K562 (cell line): ENCODE results near the gene TEX54. TPM values are rescaled to one million over a fixed set of nuclear protein-coding genes. Genes with fewer than 3 reads are reported as not detected.

ENCODE experiments used
- CBFA2T2 ChIP-seq: fragments of 450-650 bp; conservative IDR thresholded peaks from 2 replicates; pipeline ENCODE4 v1.6.1; 2017; ENCODE audit warnings: mild to moderate bottlenecking
- DNMT1 ChIP-seq: fragments of 450-650 bp; IDR thresholded peaks from 2 replicates; pipeline ENCODE4 v1.6.1; 2016; ENCODE audit warnings: antibody characterized with exemption, mild to moderate bottlenecking
- GATA2 ChIP-seq: sonication (generic); formaldehyde crosslinking; IDR thresholded peaks from 2 replicates; pipeline ENCODE4 v1.4.0; 2020; ENCODE audit warnings: mild to moderate bottlenecking, missing genetic modification reagents
- SMARCC2 ChIP-seq: fragments of 450-650 bp; IDR thresholded peaks from 2 replicates; pipeline ENCODE4 v1.6.1; 2017; ENCODE audit warnings: antibody characterized with exemption, moderate library complexity, mild to moderate bottlenecking, low read depth
- SPI1 ChIP-seq: IDR thresholded peaks from 2 replicates; pipeline ENCODE4 v1.6.1; 2011; ENCODE audit warnings: low read depth, low read length, control low read depth, borderline replicate concordance
- ZNF174 ChIP-seq: fragments of 250-450 bp; sonication (Bioruptor Pico); IDR thresholded peaks from 2 replicates; pipeline ENCODE4 v1.4.0; 2020; ENCODE audit warnings: mild to moderate bottlenecking
- ZNF785 ChIP-seq: fragments of 250-450 bp; sonication (Bioruptor Pico); IDR thresholded peaks from 2 replicates; pipeline ENCODE4 v1.4.0; 2020; ENCODE audit warnings: mild to moderate bottlenecking
- polyA plus RNA-seq, 8 experiments: library from polyadenylated mRNA; depleted of rRNA in 4 of 8; stranded (reverse) in 5 of 8; unstranded in 3 of 8; fragments of >200 nt; fragmentation: Nextera tagmentation in 2 of 8; fragmentation: Illumina TruSeq in 1 of 8; extraction: Ambion mirVana in 2 of 8; extraction: Trizol in 1 of 8; gene quantifications; 2 replicates each; pipeline versions ENCODE4 v1.2.1 to v1.2.3, GENCODE V29; 2011 to 2014; ENCODE audit warnings: inconsistent platforms in 1 of 8, missing spikeins in 1 of 8
- total RNA-seq, 7 experiments: library from RNA; depleted of rRNA in 6 of 7; stranded (reverse); fragments of >200 nt in 6 of 7; fragmentation: Illumina TruSeq in 2 of 7; extraction: Trizol in 2 of 7; gene quantifications; 2 replicates each; pipeline versions ENCODE4 v1.2.1 to v1.2.3, GENCODE V29; 2011 to 2021; ENCODE audit warnings: low replicate concordance in 1 of 7
- TF ChIP-seq, protein P1 (sequence below): fragments of 250-450 bp; sonication (Bioruptor Pico); IDR thresholded peaks from 2 replicates; pipeline ENCODE4 v1.5.0; 2021; ENCODE audit warnings: mild to moderate bottlenecking, borderline replicate concordance
- TF ChIP-seq, protein P2 (sequence below), 2 experiments: fragments of 450-650 bp; conservative IDR thresholded peaks; 2 replicates each; pipeline ENCODE4 v1.6.1; 2017; ENCODE audit warnings: mild to moderate bottlenecking in 2 of 2, moderate library complexity in 2 of 2
- TF ChIP-seq, protein P3 (sequence below): fragments of 450-650 bp; IDR thresholded peaks from 2 replicates; pipeline ENCODE4 v1.6.1; 2018; ENCODE audit not compliant: partially characterized antibody
- TF ChIP-seq, protein P4 (sequence below), 2 experiments: IDR thresholded peaks; 2 replicates each; pipeline ENCODE4 v1.6.1; 2011; ENCODE audit warnings: borderline replicate concordance in 1 of 2, control low read depth in 1 of 2, low read depth in 1 of 2, low read length in 1 of 2, mild to moderate bottlenecking in 1 of 2, mixed read lengths in 1 of 2, moderate library complexity in 1 of 2; ENCODE audit not compliant: insufficient read depth in 1 of 2, insufficient read length in 1 of 2, poor library complexity in 1 of 2, severe bottlenecking in 1 of 2; ENCODE audit errors: extremely low read depth in 1 of 2
- TF ChIP-seq, protein P5 (sequence below): sonication (generic); formaldehyde crosslinking; IDR thresholded peaks from 2 replicates; pipeline ENCODE4 v1.8.0; 2022; ENCODE audit warnings: missing genetic modification reagents, mild to moderate bottlenecking, borderline replicate concordance
- TF ChIP-seq, protein P6 (sequence below): fragments of 450-650 bp; IDR thresholded peaks from 2 replicates; pipeline ENCODE4 v1.6.1; 2017; ENCODE audit warnings: mild to moderate bottlenecking, moderate library complexity

TEX54 gene
- total and polyA plus RNA-seq, 9 of the 15 experiments (the other 6 are each of a cell fraction or from before 2014, with no cell fraction given), result not detected

DNA sequence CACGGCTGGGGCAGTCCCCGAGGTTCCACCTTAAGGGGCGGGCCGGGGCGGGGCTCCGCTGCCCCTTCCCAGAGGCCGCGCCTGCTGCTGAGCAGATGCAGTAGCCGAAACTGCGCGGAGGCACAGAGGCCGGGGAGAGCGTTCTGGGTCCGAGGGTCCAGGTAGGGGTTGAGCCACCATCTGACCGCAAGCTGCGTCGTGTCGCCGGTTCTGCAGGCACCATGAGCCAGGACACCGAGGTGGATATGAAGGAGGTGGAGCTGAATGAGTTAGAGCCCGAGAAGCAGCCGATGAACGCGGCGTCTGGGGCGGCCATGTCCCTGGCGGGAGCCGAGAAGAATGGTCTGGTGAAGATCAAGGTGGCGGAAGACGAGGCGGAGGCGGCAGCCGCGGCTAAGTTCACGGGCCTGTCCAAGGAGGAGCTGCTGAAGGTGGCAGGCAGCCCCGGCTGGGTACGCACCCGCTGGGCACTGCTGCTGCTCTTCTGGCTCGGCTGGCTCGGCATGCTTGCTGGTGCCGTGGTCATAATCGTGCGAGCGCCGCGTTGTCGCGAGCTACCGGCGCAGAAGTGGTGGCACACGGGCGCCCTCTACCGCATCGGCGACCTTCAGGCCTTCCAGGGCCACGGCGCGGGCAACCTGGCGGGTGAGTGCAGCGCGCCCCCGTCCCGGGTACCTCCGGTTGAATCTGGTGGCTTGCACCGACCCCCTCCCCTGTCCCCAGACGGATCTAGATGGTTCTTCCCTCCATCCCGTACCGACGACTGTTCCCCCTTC is 48.4 kb upstream of the TEX54 start, which contains the start of gene SLC3A2 (continued):
- TF ChIP-seq, protein P1, sequence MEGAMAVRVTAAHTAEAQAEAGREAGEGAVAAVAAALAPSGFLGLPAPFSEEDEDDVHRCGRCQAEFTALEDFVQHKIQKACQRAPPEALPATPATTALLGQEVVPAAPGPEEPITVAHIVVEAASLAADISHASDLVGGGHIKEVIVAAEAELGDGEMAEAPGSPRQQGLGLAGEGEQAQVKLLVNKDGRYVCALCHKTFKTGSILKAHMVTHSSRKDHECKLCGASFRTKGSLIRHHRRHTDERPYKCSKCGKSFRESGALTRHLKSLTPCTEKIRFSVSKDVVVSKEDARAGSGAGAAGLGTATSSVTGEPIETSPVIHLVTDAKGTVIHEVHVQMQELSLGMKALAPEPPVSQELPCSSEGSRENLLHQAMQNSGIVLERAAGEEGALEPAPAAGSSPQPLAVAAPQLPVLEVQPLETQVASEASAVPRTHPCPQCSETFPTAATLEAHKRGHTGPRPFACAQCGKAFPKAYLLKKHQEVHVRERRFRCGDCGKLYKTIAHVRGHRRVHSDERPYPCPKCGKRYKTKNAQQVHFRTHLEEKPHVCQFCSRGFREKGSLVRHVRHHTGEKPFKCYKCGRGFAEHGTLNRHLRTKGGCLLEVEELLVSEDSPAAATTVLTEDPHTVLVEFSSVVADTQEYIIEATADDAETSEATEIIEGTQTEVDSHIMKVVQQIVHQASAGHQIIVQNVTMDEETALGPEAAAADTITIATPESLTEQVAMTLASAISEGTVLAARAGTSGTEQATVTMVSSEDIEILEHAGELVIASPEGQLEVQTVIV (CRISPR knock-in tag), result no peak
- TF ChIP-seq SPI1 (no peak), CBFA2T2 (no peak), GATA2 (CRISPR knock-in tag) (no peak), DNMT1 (no peak), ZNF174 (CRISPR knock-in tag) (no peak), SMARCC2 (no peak), ZNF785 (CRISPR knock-in tag) (no peak)
- TF ChIP-seq, protein P2, sequence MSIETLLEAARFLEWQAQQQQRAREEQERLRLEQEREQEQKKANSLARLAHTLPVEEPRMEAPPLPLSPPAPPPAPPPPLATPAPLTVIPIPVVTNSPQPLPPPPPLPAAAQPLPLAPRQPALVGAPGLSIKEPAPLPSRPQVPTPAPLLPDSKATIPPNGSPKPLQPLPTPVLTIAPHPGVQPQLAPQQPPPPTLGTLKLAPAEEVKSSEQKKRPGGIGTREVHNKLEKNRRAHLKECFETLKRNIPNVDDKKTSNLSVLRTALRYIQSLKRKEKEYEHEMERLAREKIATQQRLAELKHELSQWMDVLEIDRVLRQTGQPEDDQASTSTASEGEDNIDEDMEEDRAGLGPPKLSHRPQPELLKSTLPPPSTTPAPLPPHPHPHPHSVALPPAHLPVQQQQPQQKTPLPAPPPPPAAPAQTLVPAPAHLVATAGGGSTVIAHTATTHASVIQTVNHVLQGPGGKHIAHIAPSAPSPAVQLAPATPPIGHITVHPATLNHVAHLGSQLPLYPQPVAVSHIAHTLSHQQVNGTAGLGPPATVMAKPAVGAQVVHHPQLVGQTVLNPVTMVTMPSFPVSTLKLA (conservative IDR thresholded peaks at IDR 0.05), result peak; percentile 77 to 92
- TF ChIP-seq, protein P3, sequence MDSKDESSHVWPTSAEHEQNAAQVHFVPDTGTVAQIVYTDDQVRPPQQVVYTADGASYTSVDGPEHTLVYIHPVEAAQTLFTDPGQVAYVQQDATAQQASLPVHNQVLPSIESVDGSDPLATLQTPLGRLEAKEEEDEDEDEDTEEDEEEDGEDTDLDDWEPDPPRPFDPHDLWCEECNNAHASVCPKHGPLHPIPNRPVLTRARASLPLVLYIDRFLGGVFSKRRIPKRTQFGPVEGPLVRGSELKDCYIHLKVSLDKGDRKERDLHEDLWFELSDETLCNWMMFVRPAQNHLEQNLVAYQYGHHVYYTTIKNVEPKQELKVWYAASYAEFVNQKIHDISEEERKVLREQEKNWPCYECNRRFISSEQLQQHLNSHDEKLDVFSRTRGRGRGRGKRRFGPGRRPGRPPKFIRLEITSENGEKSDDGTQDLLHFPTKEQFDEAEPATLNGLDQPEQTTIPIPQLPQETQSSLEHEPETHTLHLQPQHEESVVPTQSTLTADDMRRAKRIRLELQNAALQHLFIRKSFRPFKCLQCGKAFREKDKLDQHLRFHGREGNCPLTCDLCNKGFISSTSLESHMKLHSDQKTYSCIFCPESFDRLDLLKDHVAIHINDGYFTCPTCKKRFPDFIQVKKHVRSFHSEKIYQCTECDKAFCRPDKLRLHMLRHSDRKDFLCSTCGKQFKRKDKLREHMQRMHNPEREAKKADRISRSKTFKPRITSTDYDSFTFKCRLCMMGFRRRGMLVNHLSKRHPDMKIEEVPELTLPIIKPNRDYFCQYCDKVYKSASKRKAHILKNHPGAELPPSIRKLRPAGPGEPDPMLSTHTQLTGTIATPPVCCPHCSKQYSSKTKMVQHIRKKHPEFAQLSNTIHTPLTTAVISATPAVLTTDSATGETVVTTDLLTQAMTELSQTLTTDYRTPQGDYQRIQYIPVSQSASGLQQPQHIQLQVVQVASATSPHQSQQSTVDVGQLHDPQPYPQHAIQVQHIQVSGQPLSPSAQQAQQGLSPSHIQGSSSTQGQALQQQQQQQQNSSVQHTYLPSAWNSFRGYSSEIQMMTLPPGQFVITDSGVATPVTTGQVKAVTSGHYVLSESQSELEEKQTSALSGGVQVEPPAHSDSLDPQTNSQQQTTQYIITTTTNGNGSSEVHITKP, result peak; percentile 89
- TF ChIP-seq, protein P4, sequence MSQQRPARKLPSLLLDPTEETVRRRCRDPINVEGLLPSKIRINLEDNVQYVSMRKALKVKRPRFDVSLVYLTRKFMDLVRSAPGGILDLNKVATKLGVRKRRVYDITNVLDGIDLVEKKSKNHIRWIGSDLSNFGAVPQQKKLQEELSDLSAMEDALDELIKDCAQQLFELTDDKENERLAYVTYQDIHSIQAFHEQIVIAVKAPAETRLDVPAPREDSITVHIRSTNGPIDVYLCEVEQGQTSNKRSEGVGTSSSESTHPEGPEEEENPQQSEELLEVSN (IDR thresholded peaks at IDR 0.05; ENCODE audit: borderline replicate concordance in 1 of 2, extremely low read depth in 1 of 2, insufficient read depth in 1 of 2, insufficient read length in 1 of 2, low read depth in 1 of 2, low read length in 1 of 2, poor library complexity in 1 of 2, severe bottlenecking in 1 of 2), result peak; percentile 83 to 86
- TF ChIP-seq, protein P5, sequence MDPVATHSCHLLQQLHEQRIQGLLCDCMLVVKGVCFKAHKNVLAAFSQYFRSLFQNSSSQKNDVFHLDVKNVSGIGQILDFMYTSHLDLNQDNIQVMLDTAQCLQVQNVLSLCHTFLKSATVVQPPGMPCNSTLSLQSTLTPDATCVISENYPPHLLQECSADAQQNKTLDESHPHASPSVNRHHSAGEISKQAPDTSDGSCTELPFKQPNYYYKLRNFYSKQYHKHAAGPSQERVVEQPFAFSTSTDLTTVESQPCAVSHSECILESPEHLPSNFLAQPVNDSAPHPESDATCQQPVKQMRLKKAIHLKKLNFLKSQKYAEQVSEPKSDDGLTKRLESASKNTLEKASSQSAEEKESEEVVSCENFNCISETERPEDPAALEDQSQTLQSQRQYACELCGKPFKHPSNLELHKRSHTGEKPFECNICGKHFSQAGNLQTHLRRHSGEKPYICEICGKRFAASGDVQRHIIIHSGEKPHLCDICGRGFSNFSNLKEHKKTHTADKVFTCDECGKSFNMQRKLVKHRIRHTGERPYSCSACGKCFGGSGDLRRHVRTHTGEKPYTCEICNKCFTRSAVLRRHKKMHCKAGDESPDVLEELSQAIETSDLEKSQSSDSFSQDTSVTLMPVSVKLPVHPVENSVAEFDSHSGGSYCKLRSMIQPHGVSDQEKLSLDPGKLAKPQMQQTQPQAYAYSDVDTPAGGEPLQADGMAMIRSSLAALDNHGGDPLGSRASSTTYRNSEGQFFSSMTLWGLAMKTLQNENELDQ (CRISPR knock-in tag), result no peak
- TF ChIP-seq, protein P6, sequence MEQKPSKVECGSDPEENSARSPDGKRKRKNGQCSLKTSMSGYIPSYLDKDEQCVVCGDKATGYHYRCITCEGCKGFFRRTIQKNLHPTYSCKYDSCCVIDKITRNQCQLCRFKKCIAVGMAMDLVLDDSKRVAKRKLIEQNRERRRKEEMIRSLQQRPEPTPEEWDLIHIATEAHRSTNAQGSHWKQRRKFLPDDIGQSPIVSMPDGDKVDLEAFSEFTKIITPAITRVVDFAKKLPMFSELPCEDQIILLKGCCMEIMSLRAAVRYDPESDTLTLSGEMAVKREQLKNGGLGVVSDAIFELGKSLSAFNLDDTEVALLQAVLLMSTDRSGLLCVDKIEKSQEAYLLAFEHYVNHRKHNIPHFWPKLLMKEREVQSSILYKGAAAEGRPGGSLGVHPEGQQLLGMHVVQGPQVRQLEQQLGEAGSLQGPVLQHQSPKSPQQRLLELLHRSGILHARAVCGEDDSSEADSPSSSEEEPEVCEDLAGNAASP, result no peak
